Urothelium cell line (cell line): ENCODE data around the gene LLGL2.
A peak's percentile ranks its signal among the peaks of the same experiment; 100 is the strongest.

Source experiments
- DNase-seq: peaks from one replicate; pipeline ENCODE4 v3.0.0; 2011; ENCODE audit warnings: low spot score, mixed read lengths
- FAIRE-seq: peaks from 2 replicates; lab custom pipeline; 2011; peaks lifted over from hg19 to GRCh38; lab: Jason Lieb, UNC

The LLGL2 gene

GRCh38 chr17:75546181-75546580, 20.7 kb downstream of the LLGL2 start:
- no peak for FAIRE-seq
- no peak for DNase-seq

DNA sequence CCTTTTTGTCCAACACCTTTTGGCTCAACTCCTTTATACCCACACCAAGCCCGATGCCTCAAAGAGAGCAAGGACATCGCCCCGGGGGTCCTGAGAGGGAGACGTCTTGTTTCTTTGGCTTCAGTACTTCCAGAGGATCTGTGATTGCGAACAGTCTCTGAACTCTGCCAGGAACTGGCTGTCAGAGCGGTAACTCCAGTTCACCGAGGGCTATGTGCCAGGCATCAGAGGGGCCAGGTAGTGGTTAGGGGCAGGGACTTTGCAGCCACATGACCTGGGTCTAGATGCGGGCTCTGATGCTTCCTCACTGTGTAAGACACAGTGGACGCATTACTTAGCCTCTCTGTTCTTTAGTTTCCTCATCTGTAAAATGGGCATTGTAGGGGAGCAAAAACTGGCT, 21.6 kb downstream of the LLGL2 start:
- FAIRE-seq (no peak), DNase-seq (no peak)

- DNase-seq (no peak), FAIRE-seq (peak; percentile 91)
Measured at GRCh38 chr17:75548813-75549212, 23.3 kb downstream of the LLGL2 start.

DNA sequence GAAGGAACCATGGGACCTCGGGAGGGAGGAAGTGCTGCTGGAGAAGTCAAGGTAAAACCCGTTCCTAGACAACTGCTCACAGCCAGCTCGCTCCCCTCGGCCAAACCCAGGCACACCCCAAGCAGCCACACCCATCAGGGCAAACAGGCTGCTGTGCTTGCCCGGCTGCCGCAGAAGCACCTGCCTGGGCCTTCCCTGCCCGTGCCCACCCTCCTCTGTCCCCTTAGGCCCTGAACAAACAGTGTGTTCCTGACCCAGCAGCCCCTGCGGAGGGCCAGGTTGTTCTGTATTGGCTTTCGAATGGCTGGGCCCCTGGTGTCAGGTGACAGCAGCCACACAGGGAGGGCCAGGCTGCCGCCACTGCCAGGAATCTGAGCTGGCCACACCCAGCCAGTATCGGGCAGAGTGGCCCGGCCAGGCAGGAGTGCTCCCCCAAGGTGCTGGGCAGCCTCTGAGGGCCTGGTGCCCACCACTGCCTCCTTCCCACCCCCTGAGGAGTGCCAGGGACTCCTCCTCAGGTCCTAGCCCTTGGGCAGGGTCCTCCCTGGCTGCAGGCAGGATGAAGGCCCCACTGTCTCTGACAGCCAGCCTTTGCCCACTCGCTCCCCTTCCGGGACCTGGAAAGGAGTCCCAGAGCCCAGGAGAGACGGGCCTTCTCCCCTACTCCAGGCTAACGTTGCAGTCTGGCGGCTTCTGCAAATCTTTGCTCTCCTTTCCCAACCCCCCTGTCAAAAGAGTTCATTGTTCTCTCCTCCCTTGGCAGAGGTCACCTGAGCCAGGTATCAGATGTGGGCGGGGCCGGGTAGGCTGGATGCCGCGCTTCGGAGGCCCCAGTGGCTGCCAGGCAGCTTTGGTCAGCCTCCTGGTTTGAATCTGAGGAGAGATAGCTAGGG, 24.0 kb downstream of the LLGL2 start:
- FAIRE-seq (no peak), DNase-seq (no peak)

DNA sequence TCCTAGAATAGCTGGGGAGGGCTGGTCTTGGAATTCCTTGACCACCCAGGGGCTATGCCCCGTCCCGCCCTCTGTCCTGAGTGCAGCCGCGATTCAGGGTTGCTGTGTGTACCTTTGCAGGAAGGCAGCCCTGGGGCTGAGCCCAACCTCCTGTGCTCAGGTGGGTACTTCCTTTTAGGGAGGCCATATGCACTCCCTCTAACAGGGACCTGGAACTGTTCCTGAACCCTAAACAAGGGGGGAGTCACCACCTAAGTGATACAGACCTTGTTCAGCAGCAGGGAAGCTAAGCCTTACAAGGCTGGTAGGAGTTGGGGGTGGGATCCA, 24.6 kb downstream of the LLGL2 start:
- FAIRE-seq (no peak), DNase-seq (no peak)

DNA sequence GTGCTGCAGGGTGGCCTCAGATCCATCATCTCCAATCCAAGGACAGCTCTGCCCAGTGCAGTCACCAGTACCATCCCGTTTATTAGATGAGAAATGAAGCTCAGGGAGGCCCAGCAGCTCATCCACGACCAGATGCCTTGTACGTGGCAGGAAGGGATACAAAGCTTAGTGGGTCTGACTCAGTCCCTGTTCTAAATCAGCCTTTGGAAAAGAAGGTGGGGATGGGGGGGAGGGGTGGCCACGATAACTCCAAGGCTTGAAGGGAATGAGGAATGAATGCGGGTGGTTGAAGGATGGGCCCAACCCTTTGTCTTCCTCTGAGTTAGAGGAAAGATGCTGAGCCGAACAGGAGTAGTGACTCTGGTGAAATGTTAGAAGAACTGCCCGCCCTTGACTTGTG, 25.8 kb downstream of the LLGL2 start:
- FAIRE-seq = no peak

DNA sequence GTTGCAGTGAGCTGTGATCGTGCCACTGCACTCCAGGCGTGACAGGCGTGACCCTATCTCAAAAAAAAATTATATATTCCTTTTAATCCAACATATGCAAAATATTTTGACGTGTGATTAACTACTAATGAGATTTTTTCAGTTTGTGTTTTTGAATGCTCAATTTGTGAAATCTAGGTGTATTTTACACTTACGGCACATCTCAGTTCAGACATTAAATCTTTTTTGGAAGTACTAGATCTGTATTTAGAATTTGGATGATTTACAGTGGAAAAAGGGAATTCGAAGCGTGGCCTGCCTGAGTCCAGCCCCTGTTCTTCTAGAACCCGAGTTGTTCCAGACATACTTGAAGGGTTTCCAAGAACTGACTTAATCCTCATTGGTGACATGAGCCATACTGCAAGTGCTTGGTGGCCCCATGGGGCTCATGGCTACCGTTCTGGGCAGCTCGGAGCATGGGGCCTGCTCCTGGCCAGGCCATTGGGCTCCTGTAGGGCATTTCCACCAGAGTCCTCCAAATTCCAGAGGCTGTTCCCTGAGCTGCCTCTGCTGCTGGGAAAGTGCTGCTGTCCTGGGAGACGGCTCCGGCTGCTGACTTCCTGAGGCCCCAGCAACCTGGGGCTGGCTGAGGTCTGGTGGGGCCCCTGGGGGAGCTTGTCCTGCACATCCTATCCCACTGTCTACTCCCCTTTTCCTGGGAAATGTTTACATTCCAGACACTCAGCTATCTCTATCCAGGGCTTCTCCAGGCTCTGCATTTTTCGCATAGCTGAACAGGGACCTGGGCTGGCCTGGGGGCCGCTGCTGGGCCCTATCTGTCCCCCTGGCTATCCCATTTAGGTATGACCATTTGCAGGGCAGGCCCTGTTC, 27.2 kb downstream of the LLGL2 start:
- no peak for DNase-seq
- FAIRE-seq = no peak

More for the DNA sequence above, 25.8 kb downstream of the LLGL2 start:
- no peak for DNase-seq

DNA sequence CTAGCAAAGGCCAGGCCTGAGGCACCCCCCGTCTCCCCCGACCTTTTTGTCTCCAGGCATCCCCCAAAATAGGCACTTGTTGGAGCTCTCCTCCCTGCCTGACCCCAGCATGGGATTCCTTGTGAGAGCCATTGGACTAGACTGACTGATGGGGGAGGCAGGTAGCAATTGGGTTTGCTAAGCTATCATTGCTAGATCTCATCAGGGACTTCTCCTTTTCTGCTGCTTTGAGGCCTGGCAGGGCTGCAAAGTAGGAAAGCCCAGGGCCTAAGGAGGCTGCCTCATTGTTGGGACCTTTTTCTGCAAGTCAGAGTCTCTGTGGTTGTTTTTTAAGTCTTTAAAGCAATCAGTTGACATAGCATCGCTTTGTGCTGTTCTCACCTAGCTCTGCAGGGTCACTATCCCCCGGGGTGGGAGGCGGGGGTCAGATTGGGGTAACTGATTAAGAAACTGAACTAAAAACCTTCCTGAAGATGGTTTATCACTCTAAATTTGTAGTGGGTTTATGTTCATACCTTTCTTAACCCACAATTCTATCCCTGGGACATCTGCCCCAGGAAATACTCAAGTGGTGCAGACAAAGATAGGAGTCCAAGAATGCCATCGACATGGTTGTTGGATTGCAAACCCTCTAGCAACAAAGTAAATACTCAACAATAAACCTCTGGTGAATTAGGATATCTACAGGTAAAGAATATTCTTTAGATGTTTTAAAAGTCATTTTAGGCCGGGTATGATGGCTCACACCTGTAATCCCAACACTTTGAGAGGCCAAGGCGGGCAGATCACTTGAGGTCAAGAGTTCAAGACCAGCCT, 28.0 kb downstream of the LLGL2 start:
- DNase-seq (no peak), FAIRE-seq (no peak)

DNA sequence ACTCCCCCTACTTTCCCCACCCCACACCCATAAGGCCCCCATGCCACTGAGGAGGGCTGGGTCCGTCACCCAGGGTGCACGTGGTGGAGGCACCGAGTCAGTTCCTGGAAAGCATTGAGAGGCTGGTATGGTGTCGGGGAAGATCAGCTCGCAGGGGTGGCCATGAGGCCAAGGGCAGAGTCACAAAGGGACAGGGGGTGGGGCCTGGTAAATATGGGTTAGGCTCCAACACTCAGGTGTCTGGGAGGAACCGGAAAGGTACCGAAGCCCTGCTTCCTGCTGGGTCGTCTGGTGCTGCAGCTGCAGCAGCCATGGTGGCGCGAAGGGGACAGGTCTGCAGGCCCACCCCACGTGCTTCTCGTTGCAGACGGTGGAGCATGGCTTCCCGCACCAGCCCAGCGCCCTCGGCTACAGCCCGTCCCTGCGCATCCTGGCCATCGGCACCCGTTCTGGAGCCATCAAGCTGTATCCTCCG, 30.2 kb downstream of the LLGL2 start:
- DNase-seq = no peak
- no peak for FAIRE-seq

- no peak for DNase-seq
- no peak for FAIRE-seq
Measured at GRCh38 chr17:75557075-75557851, 31.8 kb downstream of the LLGL2 start.

GRCh38 chr17:75557852-75558665, 32.6 kb downstream of the LLGL2 start:
- FAIRE-seq = no peak
- DNase-seq = no peak

- no peak for DNase-seq
- peak; percentile 48 for FAIRE-seq
Measured at GRCh38 chr17:75558666-75559530, 33.4 kb downstream of the LLGL2 start.

- FAIRE-seq (no peak), DNase-seq (no peak)
Measured at GRCh38 chr17:75559958-75560533, 34.5 kb downstream of the LLGL2 start.

GRCh38 chr17:75561927-75562603, 36.6 kb downstream of the LLGL2 start:
- DNase-seq (no peak), FAIRE-seq (peak; percentile 17)

GRCh38 chr17:75563063-75563758, 37.7 kb downstream of the LLGL2 start:
- DNase-seq (no peak), FAIRE-seq (no peak)

DNA sequence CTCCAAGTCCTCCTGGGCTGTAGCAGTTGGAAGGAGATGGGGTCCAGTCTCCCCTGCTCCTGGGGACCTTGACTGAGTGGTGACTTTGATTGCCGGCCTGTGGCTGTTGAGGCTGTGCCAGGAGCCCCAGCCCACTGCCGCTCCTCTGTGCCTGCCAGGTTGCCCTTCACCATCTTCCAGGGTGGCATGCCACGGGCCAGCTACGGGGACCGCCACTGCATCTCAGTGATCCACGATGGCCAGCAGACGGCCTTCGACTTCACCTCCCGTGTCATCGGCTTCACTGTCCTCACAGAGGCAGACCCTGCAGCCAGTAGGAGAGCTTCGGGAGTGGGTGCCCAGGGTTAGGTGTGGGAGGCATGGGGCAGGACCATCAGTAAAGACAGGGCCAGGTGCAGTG, 38.7 kb downstream of the LLGL2 start:
- DNase-seq (no peak), FAIRE-seq (peak; percentile 59)

DNA sequence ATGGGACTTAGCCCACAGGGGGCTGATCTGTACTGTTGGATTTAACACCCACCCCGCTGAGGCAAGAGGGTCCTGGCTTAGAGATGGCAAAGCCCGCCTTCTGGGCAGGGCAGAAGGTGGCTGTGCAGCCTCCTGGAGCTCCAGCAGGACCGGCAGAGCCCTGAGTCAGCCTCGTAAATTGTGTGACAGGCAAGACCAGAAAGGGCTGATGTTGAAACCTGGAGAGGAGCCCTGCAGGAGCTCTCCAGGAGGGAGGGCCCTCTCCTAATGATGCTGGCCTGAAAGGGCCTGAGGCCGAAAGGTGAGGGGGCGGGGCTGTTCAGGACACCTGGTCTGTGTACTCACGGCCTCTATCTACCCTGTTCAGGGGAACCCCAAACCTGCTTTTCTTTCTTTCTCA, 39.6 kb downstream of the LLGL2 start:
- FAIRE-seq = no peak
- peak; percentile 69 for DNase-seq
